Measurements from ENCODE around the gene ESYT2. TPM values are rescaled to one million over a fixed set of nuclear protein-coding genes. Genes with fewer than 3 reads are reported as not detected.

Gene ESYT2
- total and polyA plus RNA-seq, 2 of the 4 experiments (the other 2 are of a cell fraction) = 26.7 to 69.9 TPM

DNA sequence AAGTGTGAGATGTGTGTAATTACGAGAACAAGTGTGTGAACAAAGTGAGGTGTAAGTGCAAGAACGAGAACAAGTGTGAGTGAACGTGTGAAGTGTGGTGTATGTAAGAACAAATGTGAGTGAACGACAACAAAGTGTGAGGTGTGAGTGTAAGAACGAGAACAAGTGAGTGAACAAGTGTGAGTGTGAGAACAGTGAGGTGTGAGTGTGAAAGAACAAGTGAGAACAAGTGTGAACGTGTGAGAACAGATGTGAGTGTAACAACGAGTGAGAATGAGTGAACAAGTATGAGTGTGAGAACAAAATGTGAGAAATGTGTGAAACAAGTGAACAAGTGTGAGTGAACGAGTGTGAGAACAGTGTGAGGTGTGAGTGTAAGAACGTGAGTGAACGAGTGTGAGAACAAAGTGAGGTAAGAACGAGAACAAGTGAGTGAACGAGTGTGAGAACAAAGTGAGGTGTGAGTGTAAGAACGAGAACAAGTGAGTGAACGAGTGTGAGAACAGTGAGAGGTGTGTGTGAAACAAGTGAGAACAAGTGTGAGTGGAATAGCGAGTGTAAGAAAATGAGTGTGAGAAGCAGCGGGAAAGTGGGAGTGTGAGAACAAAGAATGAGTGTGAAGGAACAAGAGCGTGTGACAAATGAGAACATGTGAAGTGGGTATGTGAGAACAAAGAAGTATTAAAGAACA is 47.2 kb downstream of the ESYT2 start:
- no TSS peak for BruUV-seq (replicated peaks)
- WGBS, 2 experiments (ENCODE audit: extremely low coverage in 2 of 2, insufficient read length in 1 of 2) = 93 to 100% methylated on average over 5 to 17 of the region's 17 CpGs
- no peak overlapping the region for H3K14ac ChIP-seq (replicated peaks; ENCODE audit: low read depth, low read length)

More for the DNA sequence above, 47.2 kb downstream of the ESYT2 start:
- Histone ChIP-seq H2BK120ac (ENCODE audit: low read depth, low read length) (no peak overlapping the region), H4K91ac (ENCODE audit: insufficient read depth, low read depth, low read length) (no peak overlapping the region), H2AFZ (replicated peaks; ENCODE audit: low read length, poor library complexity) (no peak overlapping the region), H3K36me3 (ENCODE audit: control insufficient read depth, insufficient read depth, low read length) (peaks cover 36% of the 10 kb centered on the region), H3K56ac (ENCODE audit: extremely low read depth, insufficient read depth, low read length) (no peak overlapping the region), H3K79me1 (ENCODE audit: low read depth in 1 of 2, low read length in 2 of 2) (peaks cover 17 to 46% of the 10 kb centered on the region in 2 experiments), H3K9me3 (ENCODE audit: control insufficient read depth, insufficient read depth, low read length) (no peaks in the 10 kb centered on the region), H3K18ac (ENCODE audit: low read depth, low read length) (no peak overlapping the region), H3K4me1 (ENCODE audit: control insufficient read depth, insufficient read depth, low read length) (peaks cover 9% of the 10 kb centered on the region), H3K9ac (ENCODE audit: low read depth, low read length) (no peak overlapping the region), H4K8ac (ENCODE audit: low read depth in 2 of 2, low read length in 2 of 2) (no peak overlapping the region), H3K4ac (ENCODE audit: low read depth, low read length) (no peak overlapping the region), H3K27me3 (ENCODE audit: control insufficient read depth, insufficient read depth, low read length) (no peaks in the 10 kb centered on the region), H2AK5ac (ENCODE audit: low read depth, low read length) (no peak overlapping the region), H4K20me1 (ENCODE audit: insufficient read depth, low read length) (no peaks in the 10 kb centered on the region; the same call in 1 of the 2 replicates), H3K4me2 (ENCODE audit: low read depth, low read length) (no peak overlapping the region), H2BK15ac (ENCODE audit: low read depth, low read length) (no peak overlapping the region), H4K5ac (ENCODE audit: low read depth, low read length) (no peak overlapping the region), H3K27ac (ENCODE audit: insufficient read depth, low read length) (no peak overlapping the region), H3K23ac (ENCODE audit: low read depth, low read length) (no peak overlapping the region), H2BK5ac (ENCODE audit: low read depth, low read length, poor library complexity, severe bottlenecking) (no peak overlapping the region), H2BK20ac (ENCODE audit: low read depth, low read length) (no peak overlapping the region), H3K4me3 (ENCODE audit: insufficient read depth, low read depth, low read length) (no peak overlapping the region), H2AK9ac (replicated peaks; ENCODE audit: low read depth, low read length, poor library complexity) (no peak overlapping the region), H3K9me1 (ENCODE audit: insufficient read depth, low read length) (peaks cover 22% of the 10 kb centered on the region)
- ChIA-PET POLR2A (ENCODE audit: unreplicated experiment) (no interaction called here), CTCF (no interaction called here)
- ATAC-seq (ENCODE audit: low read depth) (no peak), DNase-seq (no peak)
- intact Hi-C loops (cut with micrococcal nuclease) (loop anchor here (2.0 kb wide), 1 partner anchor 47 kb away; the partner anchor contains the start of gene ESYT2), dilution Hi-C loops (cut with HindIII; ENCODE audit: low sequenced_read_pairs, unreplicated experiment) (no loop called here), in situ Hi-C loops (cut with MboI; ENCODE audit: low sequenced_read_pairs) (no loop called here)
- TF ChIP-seq NFE2L2 (IDR thresholded peaks at IDR 0.05; ENCODE audit: low read depth, low read length) (no peak), POLR2A (IDR thresholded peaks at IDR 0.05; ENCODE audit: low read depth, low read length) (no peak), SMC3 (IDR thresholded peaks at IDR 0.05; ENCODE audit: low read depth, low read length) (no peak), RCOR1 (IDR thresholded peaks at IDR 0.05; ENCODE audit: insufficient replicate concordance, low read length) (no peak), BHLHE40 (IDR thresholded peaks at IDR 0.05; ENCODE audit: low read depth, low read length) (no peak), FOS (IDR thresholded peaks at IDR 0.05; ENCODE audit: low read depth, low read length) (no peak), RFX5 (IDR thresholded peaks at IDR 0.05; ENCODE audit: low read depth, low read length) (no peak), CHD1 (IDR thresholded peaks at IDR 0.05; ENCODE audit: low read depth, low read length) (no peak), CEBPB (IDR thresholded peaks at IDR 0.05; ENCODE audit: low read depth, low read length) (no peak), MAZ (IDR thresholded peaks at IDR 0.05; ENCODE audit: borderline replicate concordance, low read depth, low read length) (no peak)
- TF ChIP-seq, protein P1, sequence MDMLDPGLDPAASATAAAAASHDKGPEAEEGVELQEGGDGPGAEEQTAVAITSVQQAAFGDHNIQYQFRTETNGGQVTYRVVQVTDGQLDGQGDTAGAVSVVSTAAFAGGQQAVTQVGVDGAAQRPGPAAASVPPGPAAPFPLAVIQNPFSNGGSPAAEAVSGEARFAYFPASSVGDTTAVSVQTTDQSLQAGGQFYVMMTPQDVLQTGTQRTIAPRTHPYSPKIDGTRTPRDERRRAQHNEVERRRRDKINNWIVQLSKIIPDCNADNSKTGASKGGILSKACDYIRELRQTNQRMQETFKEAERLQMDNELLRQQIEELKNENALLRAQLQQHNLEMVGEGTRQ (IDR thresholded peaks at IDR 0.05; ENCODE audit: low read depth, low read length) = no peak
- TF ChIP-seq, protein P2, sequence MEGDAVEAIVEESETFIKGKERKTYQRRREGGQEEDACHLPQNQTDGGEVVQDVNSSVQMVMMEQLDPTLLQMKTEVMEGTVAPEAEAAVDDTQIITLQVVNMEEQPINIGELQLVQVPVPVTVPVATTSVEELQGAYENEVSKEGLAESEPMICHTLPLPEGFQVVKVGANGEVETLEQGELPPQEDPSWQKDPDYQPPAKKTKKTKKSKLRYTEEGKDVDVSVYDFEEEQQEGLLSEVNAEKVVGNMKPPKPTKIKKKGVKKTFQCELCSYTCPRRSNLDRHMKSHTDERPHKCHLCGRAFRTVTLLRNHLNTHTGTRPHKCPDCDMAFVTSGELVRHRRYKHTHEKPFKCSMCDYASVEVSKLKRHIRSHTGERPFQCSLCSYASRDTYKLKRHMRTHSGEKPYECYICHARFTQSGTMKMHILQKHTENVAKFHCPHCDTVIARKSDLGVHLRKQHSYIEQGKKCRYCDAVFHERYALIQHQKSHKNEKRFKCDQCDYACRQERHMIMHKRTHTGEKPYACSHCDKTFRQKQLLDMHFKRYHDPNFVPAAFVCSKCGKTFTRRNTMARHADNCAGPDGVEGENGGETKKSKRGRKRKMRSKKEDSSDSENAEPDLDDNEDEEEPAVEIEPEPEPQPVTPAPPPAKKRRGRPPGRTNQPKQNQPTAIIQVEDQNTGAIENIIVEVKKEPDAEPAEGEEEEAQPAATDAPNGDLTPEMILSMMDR (conservative IDR thresholded peaks at IDR 0.05; ENCODE audit: low read depth, low read length) = no peak
- TF ChIP-seq, protein P3, sequence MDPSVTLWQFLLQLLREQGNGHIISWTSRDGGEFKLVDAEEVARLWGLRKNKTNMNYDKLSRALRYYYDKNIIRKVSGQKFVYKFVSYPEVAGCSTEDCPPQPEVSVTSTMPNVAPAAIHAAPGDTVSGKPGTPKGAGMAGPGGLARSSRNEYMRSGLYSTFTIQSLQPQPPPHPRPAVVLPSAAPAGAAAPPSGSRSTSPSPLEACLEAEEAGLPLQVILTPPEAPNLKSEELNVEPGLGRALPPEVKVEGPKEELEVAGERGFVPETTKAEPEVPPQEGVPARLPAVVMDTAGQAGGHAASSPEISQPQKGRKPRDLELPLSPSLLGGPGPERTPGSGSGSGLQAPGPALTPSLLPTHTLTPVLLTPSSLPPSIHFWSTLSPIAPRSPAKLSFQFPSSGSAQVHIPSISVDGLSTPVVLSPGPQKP (IDR thresholded peaks at IDR 0.05; ENCODE audit: borderline replicate concordance, low read depth, low read length) = no peak
